ENCODE results near the gene POMP. TPM values are rescaled to one million over a fixed set of nuclear protein-coding genes. Genes with fewer than 3 reads are reported as not detected.

Gene POMP
- total RNA-seq, 2 experiments from 2014 or later = 107 to 132 TPM

DNA sequence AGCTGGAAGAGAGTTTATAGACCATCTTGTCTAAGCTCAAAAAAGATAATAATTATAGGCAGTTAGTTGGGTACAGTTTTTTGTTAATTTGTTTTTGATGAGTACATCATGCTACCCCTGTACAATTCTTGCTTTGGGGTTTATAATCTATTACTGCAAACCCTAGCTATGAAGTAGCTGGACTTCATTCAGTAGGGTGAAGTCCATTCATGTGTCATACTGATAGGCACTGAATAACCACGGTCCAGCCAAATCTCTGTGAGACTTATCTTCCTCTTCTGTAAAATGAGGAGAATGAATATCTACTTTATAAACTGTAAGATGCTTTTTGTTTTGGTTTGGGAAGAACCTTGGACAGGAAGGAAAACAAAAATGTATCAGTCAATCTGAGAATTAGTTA is 40.3 kb downstream of the POMP start:
- POLR2A ChIA-PET = no interaction called here
- no peaks in the 10 kb centered on the region for H3K4me1 Mint-ChIP-seq
- no peak overlapping the region for H3K27ac Mint-ChIP-seq
- ATAC-seq = no peak
- no peaks in the 10 kb centered on the region for H3K9me3 Mint-ChIP-seq (ENCODE audit: low read depth)
- intact Hi-C loops (cut with DNase I, micrococcal nuclease) = no loop called here
- H3K27me3 Mint-ChIP-seq = no peaks in the 10 kb centered on the region
- no peak for DNase-seq
- no peak overlapping the region for H3K4me3 Mint-ChIP-seq
- CTCF ChIA-PET = no interaction called here
- peaks cover 32% of the 10 kb centered on the region for H3K36me3 Mint-ChIP-seq (ENCODE audit: low read depth)

DNA sequence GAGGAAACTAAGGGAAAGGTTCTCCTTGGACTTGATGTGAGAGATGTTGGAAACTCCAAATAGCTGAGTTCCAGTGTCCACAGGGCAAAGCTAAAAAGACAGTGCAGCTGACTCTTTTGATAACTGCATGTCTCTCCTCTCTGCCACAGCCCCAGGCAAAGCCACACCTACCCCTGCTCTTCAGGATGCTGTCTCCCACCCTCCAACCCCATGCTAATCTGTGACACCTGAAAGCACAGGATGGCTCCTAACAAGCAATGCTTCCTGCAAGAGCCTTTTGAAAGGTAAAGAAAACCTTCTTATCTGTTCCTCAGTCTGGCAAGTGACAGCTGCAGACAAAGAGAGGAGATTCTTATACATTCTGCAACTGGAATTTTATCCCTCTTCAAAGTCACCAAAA is 45.4 kb downstream of the POMP start:
- no peak for DNase-seq
- ChIA-PET CTCF (interaction anchor here (1.9 kb wide), 1 partner anchor 14 kb away, joined by 7 read pairs; the partner anchor contains the start of gene SLC46A3), POLR2A (no interaction called here)
- H3K27ac Mint-ChIP-seq = no peak overlapping the region
- H3K4me1 Mint-ChIP-seq = peaks cover 11% of the 10 kb centered on the region
- H3K36me3 Mint-ChIP-seq (ENCODE audit: low read depth) = peaks cover 29% of the 10 kb centered on the region
- no peaks in the 10 kb centered on the region for H3K27me3 Mint-ChIP-seq
- peaks cover 1% of the 10 kb centered on the region for H3K9me3 Mint-ChIP-seq (ENCODE audit: low read depth)
- intact Hi-C loops (cut with DNase I, micrococcal nuclease) = no loop called here
- ATAC-seq = no peak
- no peak overlapping the region for H3K4me3 Mint-ChIP-seq

DNA sequence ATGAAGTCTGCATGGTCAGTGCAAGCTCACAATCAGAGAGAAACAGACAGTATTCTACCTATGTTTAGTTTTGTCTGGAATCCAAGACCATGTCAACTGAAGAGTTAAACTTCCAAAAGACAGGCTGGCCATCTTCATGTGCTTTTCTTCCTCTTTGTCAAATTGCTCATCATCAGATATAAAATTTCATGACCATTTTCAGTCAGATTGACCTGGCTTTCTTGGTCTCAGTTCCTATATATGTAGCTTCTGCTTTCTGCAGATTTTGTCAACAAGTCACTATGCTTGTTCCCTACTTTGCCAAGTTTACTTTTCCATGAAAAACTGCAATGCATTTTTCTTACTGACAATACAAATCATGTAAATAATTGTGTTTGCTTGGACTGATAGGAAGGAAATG is 46.0 kb downstream of the POMP start:
- CTCF ChIA-PET = interaction anchor here (1.9 kb wide), 1 partner anchor 13 kb away, joined by 7 read pairs; the partner anchor contains the start of gene SLC46A3
- no peaks in the 10 kb centered on the region for H3K27me3 Mint-ChIP-seq
- ATAC-seq (no peak), DNase-seq (no peak)
- peaks cover 28% of the 10 kb centered on the region for H3K36me3 Mint-ChIP-seq (ENCODE audit: low read depth)
- H3K9me3 Mint-ChIP-seq (ENCODE audit: low read depth) = peaks cover 1% of the 10 kb centered on the region
- H3K27ac Mint-ChIP-seq = no peak overlapping the region
- H3K4me3 Mint-ChIP-seq = no peak overlapping the region
- peaks cover 11% of the 10 kb centered on the region for H3K4me1 Mint-ChIP-seq
- intact Hi-C loops (cut with DNase I, micrococcal nuclease) = no loop called here
- POLR2A ChIA-PET = no interaction called here

DNA sequence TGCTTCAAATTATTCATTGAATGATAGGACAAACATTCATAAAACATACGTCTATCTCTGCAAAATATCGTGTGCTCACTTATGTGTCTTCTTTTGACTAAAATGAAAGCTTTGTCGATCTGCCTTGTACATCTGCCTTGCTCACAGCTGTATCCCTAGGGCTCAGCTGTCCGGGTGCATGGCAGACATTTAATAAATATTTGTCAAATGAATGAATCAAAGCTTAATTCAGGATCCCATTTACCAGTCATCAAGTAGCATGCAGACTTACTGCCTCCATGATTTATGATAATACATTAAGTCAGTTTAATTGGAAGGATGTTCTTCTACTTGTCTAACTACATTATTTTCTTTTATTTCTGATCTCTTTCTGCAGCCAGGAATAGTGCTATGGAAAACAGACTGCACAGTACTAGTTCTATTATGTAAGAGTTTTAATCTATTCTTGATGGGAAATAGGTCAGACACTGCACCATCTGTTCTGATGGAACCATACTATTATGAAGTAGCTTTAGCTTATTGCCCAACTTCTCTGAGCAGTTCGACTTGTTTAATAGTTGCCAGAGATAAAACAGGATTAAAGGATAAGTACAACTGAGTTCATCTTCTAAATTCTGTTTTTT is 46.6 kb downstream of the POMP start:
- peaks cover 11% of the 10 kb centered on the region for H3K4me1 Mint-ChIP-seq
- H3K36me3 Mint-ChIP-seq (ENCODE audit: low read depth) = peaks cover 26% of the 10 kb centered on the region
- CTCF ChIA-PET = interaction anchor here (0.5 to 1.9 kb wide), 2 partner anchors 12 to 98 kb away, joined by 3 to 7 read pairs; partner anchors contain the start of gene SLC46A3
- H3K27ac Mint-ChIP-seq = no peak overlapping the region
- no peak overlapping the region for H3K4me3 Mint-ChIP-seq
- DNase-seq (no peak), ATAC-seq (no peak)
- peaks cover 1% of the 10 kb centered on the region for H3K9me3 Mint-ChIP-seq (ENCODE audit: low read depth)
- POLR2A ChIA-PET = no interaction called here
- H3K27me3 Mint-ChIP-seq = no peaks in the 10 kb centered on the region
- intact Hi-C loops (cut with DNase I, micrococcal nuclease) = no loop called here

DNA sequence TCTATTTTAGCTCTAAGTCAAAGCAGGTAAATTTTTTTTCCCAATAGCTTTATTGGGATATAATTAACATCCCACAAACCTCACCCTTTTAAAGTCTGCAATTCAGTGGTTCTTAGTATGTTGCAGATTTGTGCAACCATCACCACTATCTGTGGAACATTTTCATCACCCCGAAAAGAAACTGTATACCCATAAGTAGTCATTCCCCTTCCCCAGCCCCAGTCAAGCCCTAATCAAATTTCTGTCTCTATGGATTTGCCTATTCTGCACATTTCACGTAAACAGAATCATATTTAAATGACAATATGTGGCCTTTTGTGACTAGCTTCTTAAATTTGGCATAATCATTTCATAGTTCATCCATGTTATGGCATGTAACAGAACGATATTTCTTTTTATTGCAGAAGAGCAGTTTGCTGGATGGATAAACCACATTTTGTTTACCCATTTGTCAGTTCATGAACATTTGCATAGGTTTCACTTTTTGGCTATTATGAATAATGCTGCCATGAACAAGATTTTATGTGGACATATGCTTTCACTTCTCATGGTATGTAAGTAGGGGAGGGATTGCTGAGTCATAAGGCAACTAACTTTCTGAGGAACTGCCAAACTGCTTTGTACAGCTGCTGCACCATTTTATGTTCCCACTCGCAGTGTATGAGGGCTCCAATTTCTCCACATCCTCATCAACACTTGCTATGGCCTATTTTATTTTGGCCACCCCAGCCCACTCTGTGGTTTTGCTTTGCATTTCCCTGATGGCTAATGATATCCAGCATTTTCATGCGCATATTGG is 48.9 kb downstream of the POMP start:
- no peak overlapping the region for H3K4me3 Mint-ChIP-seq
- peak; percentile 25 for DNase-seq
- peak; percentile 94 for ATAC-seq
- ChIA-PET POLR2A (no interaction called here), CTCF (interaction anchor here (1.0 kb wide), 1 partner anchor 384 kb away, joined by 4 read pairs; no protein-coding TSS in a partner anchor)
- peaks cover 1% of the 10 kb centered on the region for H3K9me3 Mint-ChIP-seq (ENCODE audit: low read depth)
- no peak overlapping the region for H3K27ac Mint-ChIP-seq
- H3K4me1 Mint-ChIP-seq = peaks cover 11% of the 10 kb centered on the region
- H3K27me3 Mint-ChIP-seq = no peaks in the 10 kb centered on the region
- peaks cover 18% of the 10 kb centered on the region for H3K36me3 Mint-ChIP-seq (ENCODE audit: low read depth)
- intact Hi-C loops (cut with DNase I, micrococcal nuclease) = loop anchor here in 1 of 2 experiments (1.0 to 2.0 kb wide), 2 partner anchors 10 to 49 kb away; partner anchors contain the start of genes POMP and SLC46A3

DNA sequence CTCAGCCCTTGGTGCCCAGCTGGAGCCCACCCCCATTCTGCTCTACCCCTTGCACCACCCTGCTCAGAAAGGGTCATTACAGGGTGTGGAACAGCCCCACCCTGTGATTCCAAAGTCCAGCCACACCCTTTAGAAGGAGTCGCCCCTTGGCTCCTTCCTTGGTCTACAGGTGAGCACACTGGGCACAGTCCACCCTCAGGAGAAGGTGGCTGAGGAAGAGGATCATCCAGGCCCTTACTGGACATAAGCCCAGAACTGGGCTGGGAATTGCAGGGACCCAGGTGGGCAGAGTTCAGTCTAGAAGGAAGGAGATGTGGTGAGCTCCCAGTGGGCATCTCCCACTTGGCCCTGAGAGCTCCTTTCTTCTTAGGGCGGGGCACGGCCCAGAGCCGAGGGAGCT is 51.2 kb downstream of the POMP start:
- Mint-ChIP-seq H3K36me3 (ENCODE audit: low read depth) (peaks cover 14% of the 10 kb centered on the region), H3K9me3 (ENCODE audit: low read depth) (peaks cover 1% of the 10 kb centered on the region), H3K4me3 (no peak overlapping the region), H3K27ac (no peak overlapping the region), H3K4me1 (peaks cover 11% of the 10 kb centered on the region), H3K27me3 (no peaks in the 10 kb centered on the region)
- intact Hi-C loops (cut with DNase I, micrococcal nuclease) = loop anchor here in 1 of 2 experiments (10.0 kb wide), 1 partner anchor 1575 kb away; no protein-coding TSS in a partner anchor
- POLR2A ChIA-PET = no interaction called here
- DNase-seq (no peak), ATAC-seq (no peak)
- CTCF ChIA-PET = interaction anchor here (0.6 kb wide), 1 partner anchor 152 kb away, joined by 3 read pairs; no protein-coding TSS in a partner anchor

DNA sequence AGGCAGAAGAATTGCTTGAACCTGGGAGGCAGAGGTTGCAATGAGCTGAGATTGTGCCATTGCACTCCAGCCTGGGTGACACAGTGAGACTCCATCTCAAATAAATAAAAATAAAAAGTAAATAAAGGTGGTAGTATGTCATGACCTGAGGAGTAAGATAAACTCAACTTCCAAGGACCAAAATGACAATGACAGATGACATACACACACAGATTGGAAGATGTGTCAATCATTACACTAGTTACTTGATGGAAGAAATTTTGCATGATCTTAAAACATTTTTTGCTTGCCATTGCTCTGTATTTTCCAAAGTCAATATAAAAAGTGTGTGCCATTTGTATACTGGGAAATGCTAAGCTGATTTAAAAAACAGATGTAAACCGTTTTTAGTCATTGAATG is 55.7 kb downstream of the POMP start:
- H3K27me3 Mint-ChIP-seq = no peaks in the 10 kb centered on the region

DNA sequence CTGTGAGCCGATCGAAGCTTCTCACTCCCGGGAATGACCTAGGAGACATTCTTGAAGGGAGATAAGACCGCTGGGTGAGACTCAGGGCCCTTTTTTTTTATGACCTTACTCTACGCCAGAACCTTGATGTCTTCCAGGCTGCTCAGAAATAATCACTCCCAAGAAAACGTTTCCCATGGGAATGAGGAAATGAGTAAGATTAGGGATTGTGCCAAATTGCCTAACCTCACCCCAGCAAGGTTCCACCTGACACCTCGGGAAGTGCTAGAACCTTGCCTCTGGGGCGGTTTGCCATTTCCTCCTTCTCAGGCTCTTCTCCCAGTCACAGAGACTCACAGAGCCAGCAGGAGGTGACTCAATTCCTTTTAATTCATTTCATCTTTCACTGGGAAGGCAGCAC is 57.6 kb downstream of the POMP start:
- Mint-ChIP-seq H3K27ac (no peak overlapping the region), H3K4me1 (peaks cover 23% of the 10 kb centered on the region), H3K4me3 (no peak overlapping the region), H3K36me3 (ENCODE audit: low read depth) (no peaks in the 10 kb centered on the region), H3K9me3 (ENCODE audit: low read depth) (no peaks in the 10 kb centered on the region), H3K27me3 (no peaks in the 10 kb centered on the region)
- POLR2A ChIA-PET = no interaction called here
- intact Hi-C loops (cut with DNase I, micrococcal nuclease) = loop anchor here in 1 of 2 experiments (10.0 kb wide), 1 partner anchor 1582 kb away; no protein-coding TSS in a partner anchor
- ATAC-seq (no peak), DNase-seq (no peak)
- CTCF ChIA-PET = no interaction called here

More for the DNA sequence above, 55.7 kb downstream of the POMP start:
- ChIA-PET CTCF (interaction anchor here (1.1 kb wide), 1 partner anchor 82 kb away, joined by 3 read pairs; no protein-coding TSS in a partner anchor), POLR2A (no interaction called here)
- no peak for ATAC-seq
- H3K9me3 Mint-ChIP-seq (ENCODE audit: low read depth) = no peaks in the 10 kb centered on the region
- H3K36me3 Mint-ChIP-seq (ENCODE audit: low read depth) = peaks cover 4% of the 10 kb centered on the region
- peaks cover 23% of the 10 kb centered on the region for H3K4me1 Mint-ChIP-seq
- no peak overlapping the region for H3K4me3 Mint-ChIP-seq
- no peak for DNase-seq
- intact Hi-C loops (cut with DNase I, micrococcal nuclease) = loop anchor here in 1 of 2 experiments (10.0 kb wide), 1 partner anchor 1580 kb away; no protein-coding TSS in a partner anchor
- no peak overlapping the region for H3K27ac Mint-ChIP-seq

DNA sequence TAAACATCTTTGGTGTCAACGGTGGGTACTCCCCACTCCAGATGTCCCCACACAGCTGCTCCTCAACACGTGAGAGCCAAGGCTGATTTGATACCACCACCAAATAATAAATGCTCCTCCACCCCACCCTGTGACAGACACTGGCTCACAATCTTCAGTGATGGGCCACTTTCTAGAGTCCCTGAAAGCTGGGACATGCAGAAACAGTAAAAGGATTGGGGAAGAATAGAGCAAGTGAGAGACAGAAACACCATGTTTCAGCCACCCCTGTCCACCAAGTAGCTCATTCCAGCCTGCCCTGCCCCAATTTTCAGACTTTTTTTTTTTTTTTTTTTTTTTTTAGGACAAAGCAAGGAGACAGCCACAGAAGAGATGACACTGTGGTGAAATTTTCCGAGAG is 58.2 kb downstream of the POMP start:
- H3K27ac Mint-ChIP-seq = no peak overlapping the region
- peak overlapping the region; percentile 84 for H3K4me3 Mint-ChIP-seq
- DNase-seq = no peak
- no peaks in the 10 kb centered on the region for H3K9me3 Mint-ChIP-seq (ENCODE audit: low read depth)
- ATAC-seq = no peak
- ChIA-PET CTCF (interaction anchor here (0.6 to 1.9 kb wide), 3 partner anchors 12 to 643 kb away, joined by 3 to 7 read pairs (median 3); no protein-coding TSS in a partner anchor), POLR2A (no interaction called here)
- no peaks in the 10 kb centered on the region for H3K27me3 Mint-ChIP-seq
- no peaks in the 10 kb centered on the region for H3K36me3 Mint-ChIP-seq (ENCODE audit: low read depth)
- intact Hi-C loops (cut with DNase I, micrococcal nuclease) = loop anchor here in 1 of 2 experiments (10.0 kb wide), 1 partner anchor 1582 kb away; no protein-coding TSS in a partner anchor
- peaks cover 23% of the 10 kb centered on the region for H3K4me1 Mint-ChIP-seq

DNA sequence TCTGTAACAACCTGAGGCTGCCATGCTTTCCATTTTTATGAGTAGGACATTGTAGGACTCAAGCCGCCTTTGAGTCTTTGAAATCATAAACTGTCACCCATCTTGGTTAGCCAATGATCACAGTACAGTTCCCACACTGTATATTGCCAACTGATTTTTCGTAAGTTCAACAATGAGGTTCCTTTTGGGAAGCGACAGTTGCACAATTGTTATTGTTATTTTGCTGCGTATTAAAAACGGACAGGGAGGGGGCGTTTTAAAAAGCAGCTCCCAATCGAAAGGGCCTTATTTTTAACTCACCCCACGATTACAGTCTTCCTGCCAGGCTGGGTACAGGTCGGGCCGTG is 59.2 kb downstream of the POMP start:
- ATAC-seq = no peak
- intact Hi-C loops (cut with DNase I, micrococcal nuclease) = loop anchor here (1.0 to 10.0 kb wide), 7 partner anchors 10 to 1583 kb away; partner anchors contain the start of genes PAN3 (in 2 of the 2), POMP (in 2 of the 2), RPL21 (in 1 of the 2) and SLC7A1 (in 1 of the 2)
- CTCF ChIA-PET = interaction anchor here (0.7 to 1.9 kb wide), 3 partner anchors 13 to 184 kb away, joined by 3 to 7 read pairs (median 4); no protein-coding TSS in a partner anchor
- POLR2A ChIA-PET = interaction anchor here (0.7 kb wide), 1 partner anchor 264 kb away, joined by 3 read pairs; no protein-coding TSS in a partner anchor
- H3K27me3 Mint-ChIP-seq = no peaks in the 10 kb centered on the region
- peaks cover 23% of the 10 kb centered on the region for H3K4me1 Mint-ChIP-seq
- peak overlapping the region; percentile 84 for H3K4me3 Mint-ChIP-seq
- H3K36me3 Mint-ChIP-seq (ENCODE audit: low read depth) = no peaks in the 10 kb centered on the region
- H3K9me3 Mint-ChIP-seq (ENCODE audit: low read depth) = no peaks in the 10 kb centered on the region
- no peak for DNase-seq
- peak overlapping the region; percentile 87 for H3K27ac Mint-ChIP-seq

DNA sequence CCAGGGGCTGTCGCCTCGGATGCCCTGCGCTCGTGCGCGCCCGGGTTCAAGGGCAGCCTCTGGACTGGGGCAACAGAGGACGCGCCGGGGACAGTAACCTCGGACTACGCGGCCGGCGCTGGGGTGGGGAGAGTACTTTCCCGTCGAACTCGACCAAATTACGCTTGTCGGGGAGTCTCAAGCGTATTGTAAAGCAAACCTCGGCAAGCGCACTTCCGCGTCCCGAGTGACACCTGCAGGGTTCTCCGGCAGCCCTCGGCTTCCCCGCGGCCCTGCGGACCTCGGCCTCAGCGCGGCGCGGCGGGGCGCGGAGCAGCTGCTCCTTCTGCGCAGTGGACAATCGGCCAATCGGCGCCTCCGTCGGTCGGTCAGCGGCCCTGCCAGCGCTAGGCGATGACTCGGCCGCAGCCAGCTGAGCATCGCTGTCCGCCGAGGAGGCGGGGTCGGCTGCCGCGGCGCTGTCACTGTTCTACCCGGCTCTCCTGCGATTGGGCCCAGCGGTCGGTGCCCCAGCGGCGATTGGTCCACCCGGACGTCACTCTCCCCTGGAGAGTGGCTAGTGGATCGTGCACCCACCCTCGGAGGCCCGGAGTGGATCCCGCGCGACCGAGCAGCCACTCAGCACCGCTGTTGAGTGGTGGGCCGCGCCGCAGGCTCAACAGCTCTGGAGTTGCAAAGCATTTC is 59.8 kb downstream of the POMP start, which contains the start of gene SLC46A3:
TSS of gene SLC46A3 (minus strand) at position 428 of the 684 bp plus-strand sequence. CDS start 972 bp downstream, outside the sequence.
- Mint-ChIP-seq H3K27me3 (no peaks in the 10 kb centered on the region), H3K36me3 (ENCODE audit: low read depth) (no peaks in the 10 kb centered on the region), H3K4me1 (peaks cover 23% of the 10 kb centered on the region), H3K27ac (peak within 1 kb of the TSS; percentile 94), H3K9me3 (ENCODE audit: low read depth) (no peaks in the 10 kb centered on the region), H3K4me3 (peak within 1 kb of the TSS; percentile 84)
- peak; percentile 97 for DNase-seq
- CTCF ChIA-PET = interaction anchor here (0.5 to 1.9 kb wide), 4 partner anchors 14 to 344 kb away, joined by 3 to 7 read pairs (median 4); no protein-coding TSS in a partner anchor
- intact Hi-C loops (cut with DNase I, micrococcal nuclease) = loop anchor here (1.0 to 10.0 kb wide), 7 partner anchors 10 to 1584 kb away; partner anchors contain the start of genes PAN3 (in 2 of the 2), POMP (in 2 of the 2), RPL21 (in 1 of the 2) and SLC7A1 (in 1 of the 2)
- ATAC-seq = peak; percentile 100
- POLR2A ChIA-PET = no interaction called here

All from activated CD4-positive, alpha-beta T cell treated with anti-CD3 and anti-CD28 coated beads for 36 hours (primary cell).